Keratinocyte (primary cell): Measurements from ENCODE around the gene R3HDM4. TPM values are rescaled to one million over a fixed set of nuclear protein-coding genes. Genes with fewer than 3 reads are reported as not detected.

Source experiments
- DNase-seq: peaks from one replicate; pipeline ENCODE4 v3.0.0-alpha.2; 2011; ENCODE audit warnings: low read depth, missing footprints, low spot score
- FAIRE-seq: peaks from 2 replicates; lab custom pipeline; 2011; peaks lifted over from hg19 to GRCh38; lab: Jason Lieb, UNC
- H2AFZ ChIP-seq: 2 replicates; pipeline ENCODE4 v1.6.0; 2012; ENCODE audit warnings: low read length, control low read depth, inconsistent platforms; ENCODE audit not compliant: control insufficient read depth
- H3K27ac ChIP-seq: 2 replicates; pipeline ENCODE4 v1.5.1; 2011; ENCODE audit warnings: low read length; ENCODE audit not compliant: control insufficient read depth, insufficient read depth
- H3K27me3 ChIP-seq: 3 replicates; pipeline ENCODE4 v1.6.0; 2011; ENCODE audit warnings: low read length; ENCODE audit not compliant: control insufficient read depth, insufficient read depth; ENCODE audit errors: extremely low read depth
- H3K36me3 ChIP-seq, 2 experiments: 2 replicates in 1 of 2; 3 replicates in 1 of 2; pipeline ENCODE4 v1.5.1; 2011; ENCODE audit warnings: low read length in 2 of 2, mild to moderate bottlenecking in 1 of 2; ENCODE audit not compliant: control insufficient read depth in 2 of 2, insufficient read depth in 2 of 2; ENCODE audit errors: extremely low read depth in 1 of 2
- H3K4me1 ChIP-seq: 3 replicates; pipeline ENCODE4 v1.5.1; 2011; ENCODE audit warnings: low read length; ENCODE audit not compliant: control insufficient read depth, insufficient read depth; ENCODE audit errors: extremely low read depth
- H3K4me2 ChIP-seq: 3 replicates; pipeline ENCODE4 v1.6.0; 2011; ENCODE audit warnings: low read depth, low read length; ENCODE audit not compliant: control insufficient read depth, insufficient read depth; ENCODE audit errors: extremely low read depth
- H3K4me3 ChIP-seq, 3 experiments: fragments of 200-600 bp in 1 of 3; sonication (generic) in 1 of 3; 2 replicates in 2 of 3; 3 replicates in 1 of 3; pipeline ENCODE4 v1.5.1; 2011 to 2016; ENCODE audit warnings: low read length in 3 of 3, mild to moderate bottlenecking in 3 of 3, control low read depth in 2 of 3, inconsistent platforms in 1 of 3, low read depth in 1 of 3, mixed read lengths in 1 of 3, mixed run types in 1 of 3, moderate library complexity in 1 of 3; ENCODE audit not compliant: control insufficient read depth in 2 of 3, insufficient read depth in 2 of 3; ENCODE audit errors: extremely low read depth in 1 of 3
- H3K79me2 ChIP-seq: 2 replicates; pipeline ENCODE4 v1.6.0; 2012; ENCODE audit warnings: low read length; ENCODE audit not compliant: control insufficient read depth, insufficient read depth
- H3K9ac ChIP-seq: 3 replicates; pipeline ENCODE4 v1.6.0; 2011; ENCODE audit warnings: low read length; ENCODE audit not compliant: control insufficient read depth, insufficient read depth; ENCODE audit errors: extremely low read depth
- H3K9me1 ChIP-seq: 3 replicates; pipeline ENCODE4 v1.6.0; 2011; ENCODE audit warnings: low read length; ENCODE audit not compliant: control insufficient read depth, insufficient read depth; ENCODE audit errors: extremely low read depth
- H3K9me3 ChIP-seq: 2 replicates; pipeline ENCODE4 v1.5.1; 2012; ENCODE audit warnings: low read depth, low read length; ENCODE audit not compliant: control insufficient read depth
- H4K20me1 ChIP-seq: 3 replicates; pipeline ENCODE4 v1.6.0; 2011; ENCODE audit warnings: low read length; ENCODE audit not compliant: control insufficient read depth, insufficient read depth; ENCODE audit errors: extremely low read depth
- CTCF ChIP-seq, 3 experiments: IDR thresholded peaks in 1 of 3; conservative IDR thresholded peaks in 1 of 3; optimal IDR thresholded peaks in 1 of 3; 2 replicates in 2 of 3; 3 replicates in 1 of 3; pipeline versions ENCODE3 to v1.5.1; 2011; ENCODE audit warnings: low read length in 3 of 3, mild to moderate bottlenecking in 3 of 3, moderate library complexity in 2 of 3, control low read depth in 1 of 3, inconsistent platforms in 1 of 3; ENCODE audit not compliant: insufficient read depth in 2 of 3; ENCODE audit errors: extremely low read depth in 1 of 3
- EZH2 ChIP-seq: IDR thresholded peaks from one replicate; pipeline ENCODE4 v1.6.1; 2012; ENCODE audit warnings: inconsistent platforms, mild to moderate bottlenecking, low read length, moderate library complexity
- dilution Hi-C: fragments of 300-500 bp; cut with MboI; formaldehyde crosslinking; loops from one replicate; pipeline ENCODE4 v1.7.0; 2020; ENCODE audit warnings: low sequenced_read_pairs; ENCODE audit not compliant: extremely low pct_ligation_motif_present
- polyA plus RNA-seq, 5 experiments: library from polyadenylated mRNA; depleted of rRNA in 3 of 5; stranded (reverse) in 3 of 5; stranded (forward) in 1 of 5; unstranded in 1 of 5; fragments of >200 nt; gene quantifications; 1 replicate in 1 of 5; 2 replicates in 3 of 5; 3 replicates in 1 of 5; pipeline versions ENCODE4 v1.2.1 to v1.2.3, GENCODE V29; 2011 to 2012; ENCODE audit warnings: missing spikeins in 2 of 5, low read depth in 1 of 5, low replicate concordance in 1 of 5

Gene R3HDM4
- polyA plus RNA-seq, 1 donor (not counting 4 experiments of a cell fraction or from before 2014, with no cell fraction given) = 33.5 TPM

GRCh38 chr19:873084-873483, 39.9 kb downstream of the R3HDM4 start:
- peaks cover 15 to 30% of the 10 kb centered on the region in 2 experiments for H3K36me3 ChIP-seq

GRCh38 chr19:872266-872951, 40.6 kb downstream of the R3HDM4 start:
- Histone ChIP-seq H3K9me1 (no peaks in the 10 kb centered on the region), H4K20me1 (no peaks in the 10 kb centered on the region), H3K4me3 (peak overlapping the region in 1 of 3 experiments; percentile 18), H3K9me3 (no peaks in the 10 kb centered on the region), H3K4me1 (peaks cover 25% of the 10 kb centered on the region), H3K4me2 (peak overlapping the region; percentile 54), H3K27ac (peak overlapping the region; percentile 66), H3K9ac (peak overlapping the region; percentile 34), H2AFZ (no peak overlapping the region), H3K27me3 (no peaks in the 10 kb centered on the region), H3K79me2 (no peaks in the 10 kb centered on the region), H3K36me3 (peaks cover 18 to 32% of the 10 kb centered on the region in 2 experiments)
- dilution Hi-C loops = no loop called here
- FAIRE-seq = no peak
- TF ChIP-seq CTCF (optimal IDR thresholded peaks at IDR 0.05 in 1 of 3, IDR thresholded peaks at IDR 0.05 in 1 of 3, conservative IDR thresholded peaks at IDR 0.05 in 1 of 3; ENCODE audit: extremely low read depth in 1 of 3, insufficient read depth in 2 of 3, low read length in 3 of 3) = no peak
- no peak for TF ChIP-seq EZH2
- peak; percentile 69 for DNase-seq

More at GRCh38 chr19:873084-873483, 39.9 kb downstream of the R3HDM4 start:
- H3K4me2 ChIP-seq = no peak overlapping the region
- no peaks in the 10 kb centered on the region for H3K27me3 ChIP-seq
- H2AFZ ChIP-seq = no peak overlapping the region
- H3K27ac ChIP-seq = no peak overlapping the region
- H3K4me3 ChIP-seq = no peak overlapping the region
- H3K9ac ChIP-seq = no peak overlapping the region
- no peaks in the 10 kb centered on the region for H3K9me1 ChIP-seq
- peak; percentile 86 for DNase-seq
- no peaks in the 10 kb centered on the region for H3K9me3 ChIP-seq
- no peak for FAIRE-seq
- no peaks in the 10 kb centered on the region for H3K79me2 ChIP-seq
- dilution Hi-C loops = no loop called here
- peaks cover 25% of the 10 kb centered on the region for H3K4me1 ChIP-seq
- H4K20me1 ChIP-seq = no peaks in the 10 kb centered on the region
- TF ChIP-seq CTCF (optimal IDR thresholded peaks at IDR 0.05 in 1 of 3, IDR thresholded peaks at IDR 0.05 in 1 of 3, conservative IDR thresholded peaks at IDR 0.05 in 1 of 3; ENCODE audit: extremely low read depth in 1 of 3, insufficient read depth in 2 of 3, low read length in 3 of 3) = no peak
- TF ChIP-seq EZH2 = no peak
